OCI-LY7 (cell line): ENCODE results near the gene AAGAB.

ENCODE experiments used
- CTCF ChIP-seq: fragments of 200-600 bp; sonication (generic); conservative IDR thresholded peaks from 2 replicates; pipeline ENCODE4 v1.5.1; 2014; ENCODE audit warnings: mild to moderate bottlenecking, antibody characterized with exemption, low read length, moderate library complexity, mixed read lengths
- EZH2phosphoT487 ChIP-seq: fragments of 200-600 bp; sonication (generic); IDR thresholded peaks from 2 replicates; pipeline ENCODE4 v1.6.1; 2018; ENCODE audit warnings: low read depth, borderline replicate concordance, mild to moderate bottlenecking, mixed run types, antibody characterized with exemption, low read length, moderate library complexity, mixed read lengths

GRCh38 chr15:67241132-67241855 is 13.2 kb downstream of the AAGAB start:
- TF ChIP-seq CTCF (no peak), EZH2phosphoT487 (no peak)
